Measurements from ENCODE around the gene PSTPIP1. TPM values are rescaled to one million over a fixed set of nuclear protein-coding genes. Genes with fewer than 3 reads are reported as not detected.

PSTPIP1 gene
- total RNA-seq, 2 experiments from 2014 or later: 79.4 to 82.7 TPM

DNA sequence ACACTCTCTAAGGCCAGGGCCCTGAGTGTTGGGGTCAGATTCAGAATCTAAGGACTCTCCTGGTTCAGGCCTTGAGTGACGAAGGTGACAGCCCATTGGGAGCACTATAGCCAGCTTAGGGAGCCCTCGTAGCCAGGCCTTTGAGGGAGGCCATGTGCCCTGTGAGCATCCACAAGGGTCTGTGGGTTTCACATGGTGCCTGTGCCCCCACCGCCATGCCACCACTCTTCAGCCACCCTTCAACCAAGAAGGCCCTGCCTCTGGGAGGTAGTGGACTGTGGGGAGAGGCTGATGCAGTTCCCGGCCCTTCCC is 38.4 kb downstream of the PSTPIP1 start:
- ChIA-PET POLR2A (interaction anchor here (0.9 kb wide), 1 partner anchor 38 kb away, joined by 3 read pairs; the partner anchor contains the start of gene PSTPIP1), CTCF (no interaction called here)
- Histone ChIP-seq H3K4me3 (ENCODE audit: low read length) (no peak overlapping the region), H3K27ac (ENCODE audit: low read depth in 1 of 2, low read length in 2 of 2) (no peak overlapping the region), H3K4me1 (ENCODE audit: insufficient read depth, low read length) (peaks cover 5% of the 10 kb centered on the region), H3K9me3 (ENCODE audit: control insufficient read depth in 1 of 2, insufficient read depth in 1 of 2, low read length in 2 of 2) (peaks cover 0 to 24% of the 10 kb centered on the region in 2 experiments), H3K27me3 (ENCODE audit: control insufficient read depth in 1 of 2, insufficient read depth in 2 of 2, low read length in 2 of 2) (no peaks in the 10 kb centered on the region), H3K36me3 (ENCODE audit: insufficient read depth, low read length) (peaks cover 95% of the 10 kb centered on the region)
- Mint-ChIP-seq H3K9me3 (no peaks in the 10 kb centered on the region), H3K36me3 (ENCODE audit: low read depth) (peaks cover 70% of the 10 kb centered on the region), H3K4me1 (ENCODE audit: low read depth) (peaks cover 1% of the 10 kb centered on the region), H3K27ac (peak overlapping the region; percentile 56), H3K4me3 (no peak overlapping the region), H3K27me3 (no peaks in the 10 kb centered on the region)
- intact Hi-C loops (cut with DNase I, micrococcal nuclease): no loop called here
- ATAC-seq (ENCODE audit: poor library complexity) (no peak), DNase-seq (peak in 1 of 14 experiments; percentile 2)
- TF ChIP-seq, protein P1, sequence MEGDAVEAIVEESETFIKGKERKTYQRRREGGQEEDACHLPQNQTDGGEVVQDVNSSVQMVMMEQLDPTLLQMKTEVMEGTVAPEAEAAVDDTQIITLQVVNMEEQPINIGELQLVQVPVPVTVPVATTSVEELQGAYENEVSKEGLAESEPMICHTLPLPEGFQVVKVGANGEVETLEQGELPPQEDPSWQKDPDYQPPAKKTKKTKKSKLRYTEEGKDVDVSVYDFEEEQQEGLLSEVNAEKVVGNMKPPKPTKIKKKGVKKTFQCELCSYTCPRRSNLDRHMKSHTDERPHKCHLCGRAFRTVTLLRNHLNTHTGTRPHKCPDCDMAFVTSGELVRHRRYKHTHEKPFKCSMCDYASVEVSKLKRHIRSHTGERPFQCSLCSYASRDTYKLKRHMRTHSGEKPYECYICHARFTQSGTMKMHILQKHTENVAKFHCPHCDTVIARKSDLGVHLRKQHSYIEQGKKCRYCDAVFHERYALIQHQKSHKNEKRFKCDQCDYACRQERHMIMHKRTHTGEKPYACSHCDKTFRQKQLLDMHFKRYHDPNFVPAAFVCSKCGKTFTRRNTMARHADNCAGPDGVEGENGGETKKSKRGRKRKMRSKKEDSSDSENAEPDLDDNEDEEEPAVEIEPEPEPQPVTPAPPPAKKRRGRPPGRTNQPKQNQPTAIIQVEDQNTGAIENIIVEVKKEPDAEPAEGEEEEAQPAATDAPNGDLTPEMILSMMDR (IDR thresholded peaks at IDR 0.05): no peak

DNA sequence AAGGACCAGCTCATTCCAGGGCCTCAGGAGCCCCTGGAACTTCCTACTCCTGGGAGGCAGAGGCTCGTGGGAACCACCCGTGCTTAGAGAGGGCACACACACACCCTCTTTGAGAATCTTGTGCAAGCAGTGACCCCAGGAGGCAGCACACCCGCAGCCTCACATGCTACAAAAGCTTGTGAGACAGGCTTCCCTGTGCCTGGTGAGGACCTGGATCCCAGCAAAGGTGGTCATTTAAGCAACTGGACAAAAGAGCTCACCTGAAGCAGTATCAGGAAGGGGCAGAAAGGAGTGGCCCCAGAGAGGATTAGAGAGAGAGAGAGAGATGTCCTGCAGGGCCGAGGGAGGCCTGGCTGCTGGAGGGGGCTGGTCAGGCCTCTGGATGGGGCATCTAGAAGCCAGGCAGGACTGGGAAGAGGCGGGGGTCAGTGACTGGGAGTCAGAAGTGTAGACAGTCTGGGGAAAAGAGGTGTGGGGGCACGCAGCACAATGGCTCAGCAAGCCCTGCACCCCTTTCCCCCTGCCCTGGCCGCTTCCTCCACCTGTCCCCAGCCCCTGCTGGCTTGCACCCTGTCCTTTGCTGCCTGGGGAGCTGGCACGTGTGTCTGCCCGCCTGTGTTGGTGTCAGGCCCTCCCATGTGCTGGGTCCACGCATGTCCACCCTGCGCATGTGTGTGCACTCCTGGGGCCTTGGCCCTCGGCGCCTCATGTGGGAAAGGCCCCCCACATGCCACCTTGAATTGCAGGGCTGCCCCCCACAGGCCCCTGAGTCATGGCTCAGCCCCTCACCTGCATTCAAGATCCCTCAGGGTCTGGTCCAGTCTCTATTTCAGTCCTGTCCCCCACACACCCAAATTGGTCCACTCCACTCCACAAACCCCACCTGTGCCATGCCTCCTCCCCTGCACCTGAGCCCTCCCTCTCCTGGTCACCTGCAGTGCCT is 39.1 kb downstream of the PSTPIP1 start:
- H3K27me3 Mint-ChIP-seq: no peaks in the 10 kb centered on the region
- peaks cover 7% of the 10 kb centered on the region for H3K4me1 Mint-ChIP-seq (ENCODE audit: low read depth)
- peak overlapping the region; percentile 65 for H3K27ac Mint-ChIP-seq
- Histone ChIP-seq H3K27me3 (ENCODE audit: control insufficient read depth in 1 of 2, insufficient read depth in 2 of 2, low read length in 2 of 2) (no peaks in the 10 kb centered on the region), H3K27ac (ENCODE audit: low read depth in 1 of 2, low read length in 2 of 2) (peak overlapping the region in 1 of 2 donors; percentile 23), H3K36me3 (ENCODE audit: insufficient read depth, low read length) (peaks cover 88% of the 10 kb centered on the region), H3K4me1 (ENCODE audit: insufficient read depth, low read length) (peaks cover 5% of the 10 kb centered on the region), H3K9me3 (ENCODE audit: control insufficient read depth in 1 of 2, insufficient read depth in 1 of 2, low read length in 2 of 2) (peaks cover 0 to 31% of the 10 kb centered on the region in 2 experiments), H3K4me3 (ENCODE audit: low read length) (no peak overlapping the region)
- ChIA-PET CTCF (interaction anchor here (1.2 to 1.9 kb wide), 3 partner anchors 10 to 61 kb away, joined by 4 to 8 read pairs (median 6); no protein-coding TSS in a partner anchor), POLR2A (interaction anchor here (0.9 to 1.2 kb wide), 2 partner anchors 38 to 39 kb away, joined by 3 read pairs; partner anchors contain the start of gene PSTPIP1)
- no peak overlapping the region for H3K4me3 Mint-ChIP-seq
- TF ChIP-seq, protein P1 (IDR thresholded peaks at IDR 0.05): no peak
- peak in 2 of 14 experiments; percentile 2 to 29 for DNase-seq
- intact Hi-C loops (cut with DNase I, micrococcal nuclease): no loop called here
- no peaks in the 10 kb centered on the region for H3K9me3 Mint-ChIP-seq
- peaks cover 72% of the 10 kb centered on the region for H3K36me3 Mint-ChIP-seq (ENCODE audit: low read depth)
- ATAC-seq (ENCODE audit: poor library complexity): no peak

DNA sequence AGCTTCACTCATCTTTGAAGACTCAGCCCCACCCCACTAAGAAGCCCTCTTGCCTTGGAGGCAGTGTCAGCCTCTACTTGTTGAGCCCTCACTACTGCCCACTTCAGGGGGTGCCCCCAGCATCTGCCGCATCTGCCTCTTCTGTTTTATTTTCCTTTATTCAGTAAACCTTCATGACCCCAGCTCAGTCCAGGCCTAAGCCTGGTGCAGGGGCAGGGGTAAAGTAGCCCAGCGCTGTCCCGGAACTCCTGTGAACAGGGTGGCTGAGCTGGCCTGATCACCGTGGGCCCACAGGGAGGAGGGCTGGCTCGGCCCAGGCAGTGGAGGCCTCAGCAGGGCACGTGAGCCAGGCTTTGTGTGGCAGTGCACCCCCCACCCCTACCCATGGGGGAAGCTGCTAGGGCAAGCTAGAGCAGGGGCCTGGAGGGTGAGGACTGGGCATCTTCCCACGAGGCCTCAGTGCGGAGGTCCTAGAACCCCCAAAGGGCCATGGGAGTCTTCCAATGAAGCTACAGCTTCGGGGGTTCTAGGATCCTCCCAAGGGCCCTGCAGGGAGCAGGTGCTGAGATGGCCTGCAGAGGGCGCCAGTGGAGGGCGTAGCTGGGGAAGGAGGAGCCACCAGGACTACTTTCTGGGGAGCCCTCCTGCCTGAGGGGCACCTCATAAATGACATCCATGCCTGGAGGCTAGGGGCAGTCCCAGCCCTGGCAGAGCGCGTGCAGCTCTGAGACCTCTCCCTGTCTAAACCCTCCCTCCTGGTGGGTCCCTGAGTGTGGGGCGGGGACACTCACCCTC is 40.0 kb downstream of the PSTPIP1 start:
- H3K4me1 ChIP-seq (ENCODE audit: insufficient read depth, low read length): peaks cover 5% of the 10 kb centered on the region
- H3K9me3 Mint-ChIP-seq: no peaks in the 10 kb centered on the region
- intact Hi-C loops (cut with DNase I, micrococcal nuclease): no loop called here
- peak overlapping the region; percentile 65 for H3K27ac Mint-ChIP-seq
- H3K27me3 Mint-ChIP-seq: no peaks in the 10 kb centered on the region
- peak overlapping the region in 1 of 2 donors; percentile 8 for H3K27ac ChIP-seq (ENCODE audit: low read depth in 1 of 2, low read length in 2 of 2)
- DNase-seq (peak in 8 of 14 experiments; percentile 29 to 61 (median 49)), ATAC-seq (ENCODE audit: poor library complexity) (peak; percentile 62)
- ChIA-PET POLR2A (interaction anchor here (1.1 to 1.2 kb wide), 2 partner anchors 38 to 40 kb away, joined by 3 read pairs; partner anchors contain the start of gene PSTPIP1), CTCF (interaction anchor here (1.2 to 1.9 kb wide), 4 partner anchors 11 to 62 kb away, joined by 4 to 8 read pairs (median 6); no protein-coding TSS in a partner anchor)
- no peak overlapping the region for H3K4me3 Mint-ChIP-seq
- TF ChIP-seq, protein P1 (IDR thresholded peaks at IDR 0.05): peak; percentile 37
- peaks cover 80% of the 10 kb centered on the region for H3K36me3 ChIP-seq (ENCODE audit: insufficient read depth, low read length)
- H3K4me1 Mint-ChIP-seq (ENCODE audit: low read depth): peaks cover 8% of the 10 kb centered on the region
- H3K27me3 ChIP-seq (ENCODE audit: control insufficient read depth in 1 of 2, insufficient read depth in 2 of 2, low read length in 2 of 2): no peaks in the 10 kb centered on the region
- H3K9me3 ChIP-seq (ENCODE audit: control insufficient read depth in 1 of 2, insufficient read depth in 1 of 2, low read length in 2 of 2): peaks cover 0 to 38% of the 10 kb centered on the region in 2 experiments
- no peak overlapping the region for H3K4me3 ChIP-seq (ENCODE audit: low read length)
- peaks cover 65% of the 10 kb centered on the region for H3K36me3 Mint-ChIP-seq (ENCODE audit: low read depth)

Data from CD4-positive, alpha-beta T cell (primary cell).